Transverse colon (tissue), 4 donors: ENCODE measurements around the gene SLC11A1. TPM values are rescaled to one million over a fixed set of nuclear protein-coding genes. Genes with fewer than 3 reads are reported as not detected.
A peak's percentile ranks its signal among the peaks of the same experiment; 100 is the strongest.

Experiments
- DNase-seq: peaks from one replicate; pipeline ENCODE4 v3.0.0-alpha.2; 2019
- H3K27ac ChIP-seq, 4 donors: fragments of 200-600 bp; sonication (generic); 2 replicates each; pipeline ENCODE4 v1.5.1; 2016 to 2018; ENCODE audit warnings: inconsistent platforms in 4 of 4
- H3K27me3 ChIP-seq: fragments of 200-600 bp; sonication (generic); 2 replicates; pipeline ENCODE4 v1.5.1; 2017; ENCODE audit warnings: inconsistent platforms
- H3K36me3 ChIP-seq, 4 donors: fragments of 200-600 bp; sonication (generic); 2 replicates each; pipeline ENCODE4 v1.5.1; 2017 to 2019; ENCODE audit warnings: inconsistent platforms in 4 of 4
- H3K4me1 ChIP-seq, 4 donors: fragments of 200-600 bp; sonication (generic); 2 replicates each; pipeline ENCODE4 v1.5.1; 2017 to 2020; ENCODE audit warnings: inconsistent platforms in 4 of 4
- H3K4me3 ChIP-seq, 4 donors: fragments of 200-600 bp; sonication (generic); 1 replicate in 1 of 4; 2 replicates in 3 of 4; pipeline versions ENCODE4 v1.5.1 to v1.6.1; 2017 to 2019; ENCODE audit warnings: inconsistent platforms in 4 of 4
- H3K9me3 ChIP-seq, 2 donors: fragments of 200-600 bp; sonication (generic); 2 replicates each; pipeline ENCODE4 v1.5.1; 2017 to 2019; ENCODE audit warnings: inconsistent platforms in 2 of 2
- EP300 ChIP-seq: sonication (generic); formaldehyde crosslinking; IDR thresholded peaks from one replicate; pipeline ENCODE4 v1.6.1; 2017; ENCODE audit warnings: antibody characterized with exemption, low read depth
- POLR2A ChIP-seq: fragments of 450-650 bp; IDR thresholded peaks from one replicate; pipeline ENCODE4 v1.6.1; 2016; ENCODE audit warnings: antibody characterized with exemption, mild to moderate bottlenecking, moderate library complexity
- POLR2AphosphoS5 ChIP-seq, 3 donors: sonication (generic); formaldehyde crosslinking; IDR thresholded peaks; one replicate each; pipeline ENCODE4 v1.6.1; 2016; ENCODE audit warnings: antibody characterized with exemption in 3 of 3
- WGBS, 2 donors: methylation state at CpG; one replicate each; pipeline ENCODE4 v1.1.5; 2018; ENCODE audit warnings: low coverage in 1 of 2; 5-methylcytosine and 5-hydroxymethylcytosine counted together
- in situ Hi-C, 4 donors: fragments of 200-750 bp; cut with MboI; loops; one replicate each; pipeline versions ENCODE4 v1.15.0 to v1.15.1; 2017; ENCODE audit warnings: low sequenced_read_pairs in 3 of 4, low pct_ligation_motif_present in 1 of 4, low pct_unique_long_range_greater_than_20kb in 1 of 4
- intact Hi-C: fragments of 100-400 bp; cut with DNase I; formaldehyde crosslinking; loops from one replicate; pipeline ENCODE4 v1.15.1; 2023; ENCODE audit warnings: low total_unique reads
- total RNA-seq, 4 donors: library from RNA; depleted of rRNA; stranded (reverse); fragments of >200 nt; gene quantifications; one replicate each; pipeline ENCODE4 v1.1.0, GENCODE V29; 2016
- TF ChIP-seq, protein P1 (sequence below), 5 experiments: fragments of 200-600 bp in 3 of 5; fragments of 450-650 bp in 2 of 5; sonication (generic) in 3 of 5; IDR thresholded peaks; 1 replicate in 2 of 5; 2 replicates in 3 of 5; pipeline ENCODE4 v1.5.1; 2016 to 2017; ENCODE audit warnings: antibody characterized with exemption in 5 of 5, inconsistent platforms in 3 of 5, mild to moderate bottlenecking in 2 of 5, moderate library complexity in 1 of 5

The SLC11A1 gene
- total RNA-seq, 4 donors from 2014 or later = 2.6 to 8.4 (median 6.3) TPM

DNA sequence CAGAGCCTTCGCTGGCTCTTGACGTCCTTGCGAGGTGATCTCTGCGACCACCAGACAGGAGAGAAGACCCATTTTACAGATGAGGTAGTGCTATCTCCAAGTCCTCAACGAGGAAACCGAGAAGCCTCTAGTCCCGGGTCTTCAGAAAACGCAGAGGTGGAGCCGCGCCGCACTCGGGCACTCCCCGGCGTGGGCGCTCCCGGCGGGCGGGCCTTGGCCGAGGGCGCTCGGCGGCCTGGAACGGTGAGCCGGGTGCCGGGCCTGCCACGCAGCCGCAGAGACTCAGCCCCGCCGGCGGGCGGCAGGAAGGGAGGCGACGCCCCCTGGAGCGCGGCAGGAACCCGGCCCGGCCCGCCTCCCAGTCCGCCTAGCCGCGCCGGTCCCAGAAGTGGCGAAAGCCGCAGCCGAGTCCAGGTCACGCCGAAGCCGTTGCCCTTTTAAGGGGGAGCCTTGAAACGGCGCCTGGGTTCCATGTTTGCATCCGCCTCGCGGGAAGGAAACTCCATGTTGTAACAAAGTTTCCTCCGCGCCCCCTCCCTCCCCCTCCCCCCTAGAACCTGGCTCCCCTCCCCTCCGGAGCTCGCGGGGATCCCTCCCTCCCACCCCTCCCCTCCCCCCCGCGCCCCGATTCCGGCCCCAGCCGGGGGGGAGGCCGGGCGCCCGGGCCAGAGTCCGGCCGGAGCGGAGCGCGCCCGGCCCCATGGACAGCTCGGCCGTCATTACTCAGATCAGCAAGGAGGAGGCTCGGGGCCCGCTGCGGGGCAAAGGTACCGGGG is 17.5 kb downstream of the SLC11A1 start, which contains the start of gene CTDSP1:
Gene CTDSP1, plus strand, starts transcription at position 478 of the 776 bp plus-strand sequence. Its CDS starts 223 bp downstream, at position 701.
- in situ Hi-C loops (loop anchor here in 3 of 4 donors (10.0 to 25.0 kb wide), 3 partner anchors 105 to 212 kb away; partner anchors contain the start of gene TMBIM1 (in 3 of the 3)), intact Hi-C loops (no loop called here)
- H3K27me3 ChIP-seq = no peaks in the 10 kb centered on the region
- H3K4me3 ChIP-seq = peak within 1 kb of the TSS; percentile 80 to 98 (median 97)
- DNase-seq = peak; percentile 98
- 1% methylated on average over 28 of the region's 78 CpGs; no CpG with 5 or more reads in 1 of the 2 donors for WGBS, 2 donors
- H3K4me1 ChIP-seq = peaks cover 17 to 58% (median 50%) of the 10 kb centered on the region in 4 donors
- H3K27ac ChIP-seq = peak within 1 kb of the TSS; percentile 99 to 100 (median 100)
- TF ChIP-seq POLR2AphosphoS5 (IDR thresholded peaks at IDR 0.05) (peak in 2 of 3 donors; percentile 77 to 84), EP300 (no peak), POLR2A (peak; percentile 77)
- TF ChIP-seq, protein P1, sequence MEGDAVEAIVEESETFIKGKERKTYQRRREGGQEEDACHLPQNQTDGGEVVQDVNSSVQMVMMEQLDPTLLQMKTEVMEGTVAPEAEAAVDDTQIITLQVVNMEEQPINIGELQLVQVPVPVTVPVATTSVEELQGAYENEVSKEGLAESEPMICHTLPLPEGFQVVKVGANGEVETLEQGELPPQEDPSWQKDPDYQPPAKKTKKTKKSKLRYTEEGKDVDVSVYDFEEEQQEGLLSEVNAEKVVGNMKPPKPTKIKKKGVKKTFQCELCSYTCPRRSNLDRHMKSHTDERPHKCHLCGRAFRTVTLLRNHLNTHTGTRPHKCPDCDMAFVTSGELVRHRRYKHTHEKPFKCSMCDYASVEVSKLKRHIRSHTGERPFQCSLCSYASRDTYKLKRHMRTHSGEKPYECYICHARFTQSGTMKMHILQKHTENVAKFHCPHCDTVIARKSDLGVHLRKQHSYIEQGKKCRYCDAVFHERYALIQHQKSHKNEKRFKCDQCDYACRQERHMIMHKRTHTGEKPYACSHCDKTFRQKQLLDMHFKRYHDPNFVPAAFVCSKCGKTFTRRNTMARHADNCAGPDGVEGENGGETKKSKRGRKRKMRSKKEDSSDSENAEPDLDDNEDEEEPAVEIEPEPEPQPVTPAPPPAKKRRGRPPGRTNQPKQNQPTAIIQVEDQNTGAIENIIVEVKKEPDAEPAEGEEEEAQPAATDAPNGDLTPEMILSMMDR (IDR thresholded peaks at IDR 0.05) = no peak
- peaks cover 0 to 26% (median 6%) of the 10 kb centered on the region in 4 donors for H3K36me3 ChIP-seq
- H3K9me3 ChIP-seq = no peaks in the 10 kb centered on the region

DNA sequence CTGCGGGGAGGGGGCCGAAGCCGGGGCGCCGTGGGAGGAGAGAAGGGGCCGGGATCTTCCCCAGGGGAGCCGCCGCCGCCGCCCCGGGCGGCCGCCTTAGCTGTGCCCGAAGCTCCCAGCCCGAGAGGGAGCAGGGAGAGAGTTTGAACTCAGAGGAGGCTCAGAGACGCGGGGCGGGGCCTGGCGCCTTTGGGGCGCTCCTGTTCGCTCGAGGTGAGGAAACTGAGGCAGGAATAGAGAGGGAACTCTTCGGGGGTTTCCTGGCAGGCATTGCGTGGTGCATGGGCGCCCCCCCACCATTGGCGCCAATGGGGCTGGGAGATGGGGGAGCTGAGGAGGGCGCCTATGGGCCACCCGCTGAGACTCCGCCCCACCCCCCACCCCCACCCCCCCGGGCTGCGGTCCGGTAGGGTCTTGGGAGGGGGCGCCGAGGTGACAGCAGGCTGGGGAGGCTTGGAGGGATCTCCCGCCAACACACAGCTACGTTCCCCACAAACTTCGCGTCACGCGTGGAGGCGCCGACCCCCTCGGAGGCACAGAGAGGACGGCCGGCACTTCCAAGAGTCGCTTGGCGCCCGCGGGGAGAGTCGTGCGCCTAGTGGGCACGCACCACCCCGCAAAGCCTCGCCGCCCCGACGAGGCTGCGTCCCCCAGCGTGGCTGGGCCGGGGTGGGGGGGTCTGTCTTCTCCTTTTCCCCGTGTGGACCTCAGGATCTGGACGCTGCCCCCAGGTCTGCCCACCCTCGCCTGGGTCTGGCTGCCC is 18.3 kb downstream of the SLC11A1 start:
- peak in 1 of 3 donors; percentile 5 for TF ChIP-seq POLR2AphosphoS5 (IDR thresholded peaks at IDR 0.05)
- no peak for TF ChIP-seq EP300
- TF ChIP-seq, protein P1 (IDR thresholded peaks at IDR 0.05) = no peak
- peak; percentile 68 for TF ChIP-seq POLR2A
- 1% methylated on average over 23 of the region's 63 CpGs; no CpG with 5 or more reads in 1 of the 2 donors for WGBS, 2 donors
- Histone ChIP-seq H3K4me3 (peak overlapping the region; percentile 80 to 98 (median 97)), H3K27ac (peak overlapping the region; percentile 99 to 100 (median 100)), H3K9me3 (no peaks in the 10 kb centered on the region), H3K4me1 (peaks cover 16 to 60% (median 53%) of the 10 kb centered on the region in 4 donors), H3K27me3 (no peaks in the 10 kb centered on the region), H3K36me3 (peaks cover 0 to 28% (median 7%) of the 10 kb centered on the region in 4 donors)
- intact Hi-C loops = no loop called here
- in situ Hi-C loops = no loop called here
- DNase-seq = peak; percentile 61

DNA sequence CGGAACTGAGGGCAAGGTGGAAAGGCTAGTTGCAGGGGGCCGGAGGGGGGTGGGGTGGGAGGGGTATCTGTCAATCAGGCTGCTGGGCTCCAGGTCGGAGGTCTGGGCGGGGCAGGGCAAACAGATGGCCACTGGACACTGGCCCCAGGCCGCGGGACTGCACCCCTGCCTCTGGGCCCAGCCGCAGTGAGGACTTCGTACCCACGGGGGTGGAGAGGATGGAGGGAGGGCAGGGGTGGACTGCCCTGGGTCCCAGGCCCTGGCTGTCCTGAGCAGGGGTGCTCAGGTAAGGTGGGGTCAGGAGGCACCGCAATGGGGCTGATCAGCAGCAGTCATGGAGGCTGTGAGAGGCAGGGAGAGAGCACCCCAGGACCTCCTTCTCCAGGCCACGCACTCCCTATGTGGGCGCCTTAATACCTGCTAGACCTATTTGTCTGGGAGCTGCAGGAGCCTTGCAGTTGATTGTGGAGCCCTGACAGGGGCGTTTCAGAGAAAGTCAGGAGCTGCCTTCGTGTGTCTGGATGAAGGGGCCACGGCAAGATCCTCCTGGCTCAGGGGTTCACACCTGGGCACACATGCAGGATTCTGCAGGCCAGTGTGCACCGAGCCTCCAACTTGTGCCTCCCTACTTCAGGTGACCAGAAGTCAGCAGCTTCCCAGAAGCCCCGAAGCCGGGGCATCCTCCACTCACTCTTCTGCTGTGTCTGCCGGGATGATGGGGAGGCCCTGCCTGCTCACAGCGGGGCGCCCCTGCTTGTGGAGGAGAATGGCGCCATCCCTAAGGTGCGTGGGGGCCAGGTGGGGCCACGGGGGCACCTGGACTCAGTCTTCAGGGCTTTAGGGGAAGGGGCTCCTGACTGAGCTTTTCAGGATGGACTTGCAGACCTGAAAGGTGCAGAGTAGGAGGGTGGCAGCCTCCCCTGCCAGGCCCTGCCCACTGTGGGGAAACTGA is 19.1 kb downstream of the SLC11A1 start:
- DNase-seq = peak; percentile 66
- in situ Hi-C loops = no loop called here
- peaks cover 21 to 62% (median 56%) of the 10 kb centered on the region in 4 donors for H3K4me1 ChIP-seq
- H3K27me3 ChIP-seq = no peaks in the 10 kb centered on the region
- no peaks in the 10 kb centered on the region for H3K9me3 ChIP-seq
- peaks cover 0 to 28% (median 7%) of the 10 kb centered on the region in 4 donors for H3K36me3 ChIP-seq
- peak overlapping the region; percentile 80 to 98 (median 97) for H3K4me3 ChIP-seq
- peak overlapping the region; percentile 99 to 100 (median 100) for H3K27ac ChIP-seq
- TF ChIP-seq POLR2AphosphoS5 (IDR thresholded peaks at IDR 0.05) (peak in 1 of 3 donors; percentile 67), EP300 (no peak), POLR2A (no peak)
- TF ChIP-seq, protein P1 (IDR thresholded peaks at IDR 0.05) = no peak
- WGBS, 2 donors = 34% methylated on average over 21 of the region's 24 CpGs; no CpG with 5 or more reads in 1 of the 2 donors
- intact Hi-C loops = no loop called here
